ENCODE data around the gene EVA1C.
"Not testable (repeated sequence)": the region's sequence is repeated elsewhere in the genome, so short reads cannot be mapped to it uniquely, and the experiment has no call there.

DNA sequence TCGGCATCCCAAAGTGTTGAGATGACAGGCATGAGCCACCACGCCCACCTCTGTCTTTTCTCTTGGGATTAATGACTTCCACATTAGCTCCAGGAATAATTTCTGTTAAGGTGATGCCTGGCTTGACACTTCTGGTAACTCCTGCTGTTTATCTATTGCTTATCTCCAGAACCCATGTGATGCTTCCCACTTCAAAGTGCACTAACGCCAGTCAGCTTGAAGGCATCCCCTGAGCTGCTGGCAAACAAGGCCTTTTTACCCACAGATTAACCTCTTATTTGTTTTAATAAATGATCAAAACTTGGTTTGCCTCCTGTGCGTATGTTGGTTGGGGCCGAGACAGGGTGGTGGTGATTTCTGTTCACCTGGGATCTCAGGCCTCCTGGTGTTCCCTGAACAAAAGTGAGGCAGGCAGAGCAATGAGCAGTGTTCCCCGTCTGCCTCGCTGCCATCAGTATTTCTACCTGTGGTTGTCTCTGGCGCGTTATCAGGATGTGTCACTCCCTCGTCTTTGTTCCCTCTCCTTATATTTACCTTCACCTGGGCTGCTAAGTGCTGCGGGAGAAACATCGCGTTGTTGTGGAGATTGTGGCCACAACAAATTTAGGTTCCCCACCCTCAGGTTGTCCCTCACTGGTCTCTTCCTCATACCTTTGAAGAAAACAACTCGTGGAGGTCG lies 20.6 kb downstream of the EVA1C start:
- not testable (repeated sequence) for TF ChIP-seq CTCF (IDR thresholded peaks at IDR 0.05 in 2 of 3, conservative IDR thresholded peaks at IDR 0.05 in 1 of 3; ENCODE audit: borderline replicate concordance in 1 of 3, insufficient read depth in 1 of 3, low read depth in 2 of 3, low read length in 2 of 3); MAX (IDR thresholded peaks at IDR 0.05); YY1 (IDR thresholded peaks at IDR 0.05; ENCODE audit: extremely low read depth, insufficient replicate concordance, low read depth, low read length); POLR2A (IDR thresholded peaks at IDR 0.05; ENCODE audit: borderline replicate concordance, extremely low read depth, insufficient read depth, insufficient read length); EZH2 (IDR thresholded peaks at IDR 0.05); EGR1 (IDR thresholded peaks at IDR 0.05; ENCODE audit: low read depth); ELF1 (IDR thresholded peaks at IDR 0.05; ENCODE audit: borderline replicate concordance, low read depth); RAD21 (IDR thresholded peaks at IDR 0.05; ENCODE audit: low read depth); POLR2AphosphoS5 (IDR thresholded peaks at IDR 0.05; ENCODE audit: low read depth, low read length); EZH2phosphoT487 (IDR thresholded peaks at IDR 0.05; ENCODE audit: borderline replicate concordance); CEBPB (IDR thresholded peaks at IDR 0.05; ENCODE audit: low read depth)

Measured in HCT116 (cell line).